ENCODE data around the gene MAN2A2.

Gene MAN2A2

DNA sequence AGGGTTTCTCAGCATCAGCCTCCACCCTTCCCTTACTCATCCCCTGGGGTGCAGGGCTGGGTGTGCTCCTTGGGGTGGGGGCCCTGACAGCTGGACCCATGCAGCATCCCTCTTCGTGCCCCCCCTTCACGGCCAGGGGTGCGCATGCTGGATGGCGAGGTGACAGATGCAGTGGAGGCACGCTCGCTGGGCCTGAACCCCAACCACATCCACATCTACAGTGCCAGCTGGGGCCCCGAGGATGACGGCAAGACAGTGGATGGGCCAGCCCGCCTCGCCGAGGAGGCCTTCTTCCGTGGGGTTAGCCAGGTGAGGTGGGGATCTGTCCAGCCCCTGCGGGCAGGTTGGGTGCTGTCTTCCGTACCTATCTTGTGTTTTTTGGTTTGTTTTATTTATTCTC lies 25.1 kb upstream of the MAN2A2 start:
- TF ChIP-seq RARB (CRISPR knock-in tag; IDR thresholded peaks at IDR 0.05) = no peak
- TF ChIP-seq ZNF8 (CRISPR knock-in tag; IDR thresholded peaks at IDR 0.05) = no peak
- TF ChIP-seq OSR1 (CRISPR knock-in tag; IDR thresholded peaks at IDR 0.05) = no peak
- TF ChIP-seq, protein P1, sequence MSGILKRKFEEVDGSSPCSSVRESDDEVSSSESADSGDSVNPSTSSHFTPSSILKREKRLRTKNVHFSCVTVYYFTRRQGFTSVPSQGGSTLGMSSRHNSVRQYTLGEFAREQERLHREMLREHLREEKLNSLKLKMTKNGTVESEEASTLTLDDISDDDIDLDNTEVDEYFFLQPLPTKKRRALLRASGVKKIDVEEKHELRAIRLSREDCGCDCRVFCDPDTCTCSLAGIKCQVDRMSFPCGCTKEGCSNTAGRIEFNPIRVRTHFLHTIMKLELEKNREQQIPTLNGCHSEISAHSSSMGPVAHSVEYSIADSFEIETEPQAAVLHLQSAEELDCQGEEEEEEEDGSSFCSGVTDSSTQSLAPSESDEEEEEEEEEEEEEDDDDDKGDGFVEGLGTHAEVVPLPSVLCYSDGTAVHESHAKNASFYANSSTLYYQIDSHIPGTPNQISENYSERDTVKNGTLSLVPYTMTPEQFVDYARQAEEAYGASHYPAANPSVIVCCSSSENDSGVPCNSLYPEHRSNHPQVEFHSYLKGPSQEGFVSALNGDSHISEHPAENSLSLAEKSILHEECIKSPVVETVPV (CRISPR knock-in tag; IDR thresholded peaks at IDR 0.05) = no peak
- no peak for TF ChIP-seq ZC3H10 (CRISPR knock-in tag; IDR thresholded peaks at IDR 0.05)
- no peak for TF ChIP-seq TOX (CRISPR knock-in tag; IDR thresholded peaks at IDR 0.05; ENCODE audit: borderline replicate concordance)
- TF ChIP-seq, protein P2, sequence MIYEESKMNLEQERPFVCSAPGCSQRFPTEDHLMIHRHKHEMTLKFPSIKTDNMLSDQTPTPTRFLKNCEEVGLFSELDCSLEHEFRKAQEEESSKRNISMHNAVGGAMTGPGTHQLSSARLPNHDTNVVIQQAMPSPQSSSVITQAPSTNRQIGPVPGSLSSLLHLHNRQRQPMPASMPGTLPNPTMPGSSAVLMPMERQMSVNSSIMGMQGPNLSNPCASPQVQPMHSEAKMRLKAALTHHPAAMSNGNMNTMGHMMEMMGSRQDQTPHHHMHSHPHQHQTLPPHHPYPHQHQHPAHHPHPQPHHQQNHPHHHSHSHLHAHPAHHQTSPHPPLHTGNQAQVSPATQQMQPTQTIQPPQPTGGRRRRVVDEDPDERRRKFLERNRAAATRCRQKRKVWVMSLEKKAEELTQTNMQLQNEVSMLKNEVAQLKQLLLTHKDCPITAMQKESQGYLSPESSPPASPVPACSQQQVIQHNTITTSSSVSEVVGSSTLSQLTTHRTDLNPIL (CRISPR knock-in tag; IDR thresholded peaks at IDR 0.05; ENCODE audit: low read depth) = no peak
- TF ChIP-seq, protein P3, sequence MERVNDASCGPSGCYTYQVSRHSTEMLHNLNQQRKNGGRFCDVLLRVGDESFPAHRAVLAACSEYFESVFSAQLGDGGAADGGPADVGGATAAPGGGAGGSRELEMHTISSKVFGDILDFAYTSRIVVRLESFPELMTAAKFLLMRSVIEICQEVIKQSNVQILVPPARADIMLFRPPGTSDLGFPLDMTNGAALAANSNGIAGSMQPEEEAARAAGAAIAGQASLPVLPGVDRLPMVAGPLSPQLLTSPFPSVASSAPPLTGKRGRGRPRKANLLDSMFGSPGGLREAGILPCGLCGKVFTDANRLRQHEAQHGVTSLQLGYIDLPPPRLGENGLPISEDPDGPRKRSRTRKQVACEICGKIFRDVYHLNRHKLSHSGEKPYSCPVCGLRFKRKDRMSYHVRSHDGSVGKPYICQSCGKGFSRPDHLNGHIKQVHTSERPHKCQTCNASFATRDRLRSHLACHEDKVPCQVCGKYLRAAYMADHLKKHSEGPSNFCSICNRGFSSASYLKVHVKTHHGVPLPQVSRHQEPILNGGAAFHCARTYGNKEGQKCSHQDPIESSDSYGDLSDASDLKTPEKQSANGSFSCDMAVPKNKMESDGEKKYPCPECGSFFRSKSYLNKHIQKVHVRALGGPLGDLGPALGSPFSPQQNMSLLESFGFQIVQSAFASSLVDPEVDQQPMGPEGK (CRISPR knock-in tag; IDR thresholded peaks at IDR 0.05; ENCODE audit: borderline replicate concordance) = no peak
- no peak for TF ChIP-seq ZFP30 (CRISPR knock-in tag; IDR thresholded peaks at IDR 0.05)
- TF ChIP-seq, protein P4, sequence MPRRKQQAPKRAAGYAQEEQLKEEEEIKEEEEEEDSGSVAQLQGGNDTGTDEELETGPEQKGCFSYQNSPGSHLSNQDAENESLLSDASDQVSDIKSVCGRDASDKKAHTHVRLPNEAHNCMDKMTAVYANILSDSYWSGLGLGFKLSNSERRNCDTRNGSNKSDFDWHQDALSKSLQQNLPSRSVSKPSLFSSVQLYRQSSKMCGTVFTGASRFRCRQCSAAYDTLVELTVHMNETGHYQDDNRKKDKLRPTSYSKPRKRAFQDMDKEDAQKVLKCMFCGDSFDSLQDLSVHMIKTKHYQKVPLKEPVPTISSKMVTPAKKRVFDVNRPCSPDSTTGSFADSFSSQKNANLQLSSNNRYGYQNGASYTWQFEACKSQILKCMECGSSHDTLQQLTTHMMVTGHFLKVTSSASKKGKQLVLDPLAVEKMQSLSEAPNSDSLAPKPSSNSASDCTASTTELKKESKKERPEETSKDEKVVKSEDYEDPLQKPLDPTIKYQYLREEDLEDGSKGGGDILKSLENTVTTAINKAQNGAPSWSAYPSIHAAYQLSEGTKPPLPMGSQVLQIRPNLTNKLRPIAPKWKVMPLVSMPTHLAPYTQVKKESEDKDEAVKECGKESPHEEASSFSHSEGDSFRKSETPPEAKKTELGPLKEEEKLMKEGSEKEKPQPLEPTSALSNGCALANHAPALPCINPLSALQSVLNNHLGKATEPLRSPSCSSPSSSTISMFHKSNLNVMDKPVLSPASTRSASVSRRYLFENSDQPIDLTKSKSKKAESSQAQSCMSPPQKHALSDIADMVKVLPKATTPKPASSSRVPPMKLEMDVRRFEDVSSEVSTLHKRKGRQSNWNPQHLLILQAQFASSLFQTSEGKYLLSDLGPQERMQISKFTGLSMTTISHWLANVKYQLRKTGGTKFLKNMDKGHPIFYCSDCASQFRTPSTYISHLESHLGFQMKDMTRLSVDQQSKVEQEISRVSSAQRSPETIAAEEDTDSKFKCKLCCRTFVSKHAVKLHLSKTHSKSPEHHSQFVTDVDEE (CRISPR knock-in tag; IDR thresholded peaks at IDR 0.05) = no peak
- TF ChIP-seq SNAI2 (CRISPR knock-in tag; IDR thresholded peaks at IDR 0.05) = no peak
- no peak for TF ChIP-seq ISL1 (CRISPR knock-in tag; IDR thresholded peaks at IDR 0.05)
- TF ChIP-seq ESRRG (CRISPR knock-in tag; IDR thresholded peaks at IDR 0.05) = no peak
- no peak for TF ChIP-seq ZNF70 (CRISPR knock-in tag; IDR thresholded peaks at IDR 0.05)
- TF ChIP-seq PPARA (CRISPR knock-in tag; IDR thresholded peaks at IDR 0.05; ENCODE audit: borderline replicate concordance) = no peak
- TF ChIP-seq TCF4 (CRISPR knock-in tag; IDR thresholded peaks at IDR 0.05; ENCODE audit: borderline replicate concordance) = no peak
- TF ChIP-seq BACH2 (CRISPR knock-in tag; IDR thresholded peaks at IDR 0.05; ENCODE audit: borderline replicate concordance) = no peak
- TF ChIP-seq, protein P5, sequence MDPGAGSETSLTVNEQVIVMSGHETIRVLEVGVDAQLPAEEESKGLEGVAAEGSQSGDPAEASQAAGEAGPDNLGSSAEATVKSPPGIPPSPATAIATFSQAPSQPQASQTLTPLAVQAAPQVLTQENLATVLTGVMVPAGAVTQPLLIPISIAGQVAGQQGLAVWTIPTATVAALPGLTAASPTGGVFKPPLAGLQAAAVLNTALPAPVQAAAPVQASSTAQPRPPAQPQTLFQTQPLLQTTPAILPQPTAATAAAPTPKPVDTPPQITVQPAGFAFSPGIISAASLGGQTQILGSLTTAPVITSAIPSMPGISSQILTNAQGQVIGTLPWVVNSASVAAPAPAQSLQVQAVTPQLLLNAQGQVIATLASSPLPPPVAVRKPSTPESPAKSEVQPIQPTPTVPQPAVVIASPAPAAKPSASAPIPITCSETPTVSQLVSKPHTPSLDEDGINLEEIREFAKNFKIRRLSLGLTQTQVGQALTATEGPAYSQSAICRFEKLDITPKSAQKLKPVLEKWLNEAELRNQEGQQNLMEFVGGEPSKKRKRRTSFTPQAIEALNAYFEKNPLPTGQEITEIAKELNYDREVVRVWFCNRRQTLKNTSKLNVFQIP (CRISPR knock-in tag; IDR thresholded peaks at IDR 0.05; ENCODE audit: borderline replicate concordance, low read depth) = no peak
- TF ChIP-seq GLIS3 (CRISPR knock-in tag; IDR thresholded peaks at IDR 0.05) = no peak
- no peak for TF ChIP-seq ZNF565 (CRISPR knock-in tag; conservative IDR thresholded peaks at IDR 0.05; ENCODE audit: low read depth)
- ATAC-seq = no peak

DNA sequence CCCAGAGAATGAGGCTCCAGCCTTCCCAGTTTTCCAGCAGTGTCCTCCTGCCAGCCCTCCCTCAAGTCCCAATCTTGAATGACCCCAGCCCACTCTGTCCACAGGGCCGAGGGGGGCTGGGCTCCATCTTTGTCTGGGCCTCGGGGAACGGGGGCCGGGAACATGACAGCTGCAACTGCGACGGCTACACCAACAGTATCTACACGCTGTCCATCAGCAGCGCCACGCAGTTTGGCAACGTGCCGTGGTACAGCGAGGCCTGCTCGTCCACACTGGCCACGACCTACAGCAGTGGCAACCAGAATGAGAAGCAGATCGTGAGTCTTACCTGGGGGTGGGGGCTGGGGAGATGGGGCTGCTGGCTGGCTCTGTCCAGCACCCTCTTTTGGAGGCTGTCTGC lies 24.4 kb upstream of the MAN2A2 start:
- ATAC-seq = no peak
- TF ChIP-seq BACH2 (CRISPR knock-in tag; IDR thresholded peaks at IDR 0.05; ENCODE audit: borderline replicate concordance) = no peak
- TF ChIP-seq SNAI2 (CRISPR knock-in tag; IDR thresholded peaks at IDR 0.05) = no peak
- no peak for TF ChIP-seq OSR1 (CRISPR knock-in tag; IDR thresholded peaks at IDR 0.05)
- TF ChIP-seq TOX (CRISPR knock-in tag; IDR thresholded peaks at IDR 0.05; ENCODE audit: borderline replicate concordance) = no peak
- TF ChIP-seq, protein P4 (CRISPR knock-in tag; IDR thresholded peaks at IDR 0.05) = no peak
- TF ChIP-seq ZC3H10 (CRISPR knock-in tag; IDR thresholded peaks at IDR 0.05) = no peak
- TF ChIP-seq GLIS3 (CRISPR knock-in tag; IDR thresholded peaks at IDR 0.05) = no peak
- TF ChIP-seq ZFP30 (CRISPR knock-in tag; IDR thresholded peaks at IDR 0.05) = no peak
- no peak for TF ChIP-seq RARB (CRISPR knock-in tag; IDR thresholded peaks at IDR 0.05)
- TF ChIP-seq, protein P1 (CRISPR knock-in tag; IDR thresholded peaks at IDR 0.05) = no peak
- TF ChIP-seq ZNF565 (CRISPR knock-in tag; conservative IDR thresholded peaks at IDR 0.05; ENCODE audit: low read depth) = no peak
- no peak for TF ChIP-seq TCF4 (CRISPR knock-in tag; IDR thresholded peaks at IDR 0.05; ENCODE audit: borderline replicate concordance)
- TF ChIP-seq ZNF8 (CRISPR knock-in tag; IDR thresholded peaks at IDR 0.05) = no peak
- no peak for TF ChIP-seq ESRRG (CRISPR knock-in tag; IDR thresholded peaks at IDR 0.05)
- TF ChIP-seq PPARA (CRISPR knock-in tag; IDR thresholded peaks at IDR 0.05; ENCODE audit: borderline replicate concordance) = no peak
- no peak for TF ChIP-seq ZFP3 (CRISPR knock-in tag; IDR thresholded peaks at IDR 0.05)
- TF ChIP-seq, protein P2 (CRISPR knock-in tag; IDR thresholded peaks at IDR 0.05; ENCODE audit: low read depth) = no peak

Measured in SK-N-SH treated with all-trans-retinoic acid at 6 μM for 48 hours (cell line).